BE2C (cell line): ENCODE results near the gene CCDC106.

Experiments used
- DNase-seq: peaks from one replicate; pipeline ENCODE4 v3.0.0-alpha.2; 2020
- H3K27me3 ChIP-seq: fragments of 250-450 bp; sonication (Bioruptor Pico); 2 replicates; pipeline ENCODE4 v1.5.1; 2020; ENCODE audit warnings: mild to moderate bottlenecking
- H3K36me3 ChIP-seq: fragments of 250-450 bp; sonication (Bioruptor Pico); 2 replicates; pipeline ENCODE4 v1.5.1; 2020; ENCODE audit warnings: mild to moderate bottlenecking
- H3K4me1 ChIP-seq: fragments of 250-450 bp; sonication (Bioruptor Pico); 2 replicates; pipeline ENCODE4 v1.5.1; 2020
- H3K4me3 ChIP-seq: 2 replicates; pipeline ENCODE4 v1.5.1; 2011; ENCODE audit warnings: low read depth, low read length
- H3K9me3 ChIP-seq: fragments of 250-450 bp; sonication (Bioruptor Pico); 2 replicates; pipeline ENCODE4 v1.5.1; 2020
- CTCF ChIP-seq: IDR thresholded peaks from 2 replicates; pipeline ENCODE4 v1.5.1; 2012; ENCODE audit warnings: mild to moderate bottlenecking, low read depth, low read length

The CCDC106 gene

GRCh38 chr19:55696301-55697068, 48.5 kb downstream of the CCDC106 start:
- no peaks in the 10 kb centered on the region for H3K9me3 ChIP-seq
- H3K36me3 ChIP-seq = peaks cover 35% of the 10 kb centered on the region
- TF ChIP-seq CTCF = no peak
- no peaks in the 10 kb centered on the region for H3K27me3 ChIP-seq
- H3K4me3 ChIP-seq = no peak overlapping the region
- no peaks in the 10 kb centered on the region for H3K4me1 ChIP-seq
- no peak for DNase-seq

- Histone ChIP-seq H3K9me3 (no peaks in the 10 kb centered on the region), H3K36me3 (peaks cover 32% of the 10 kb centered on the region), H3K27me3 (no peaks in the 10 kb centered on the region), H3K4me3 (no peak overlapping the region), H3K4me1 (no peaks in the 10 kb centered on the region)
- no peak for TF ChIP-seq CTCF
- DNase-seq = no peak
Observed at GRCh38 chr19:55697069-55697440, 49.0 kb downstream of the CCDC106 start.

GRCh38 chr19:55697698-55698097, 49.7 kb downstream of the CCDC106 start:
- Histone ChIP-seq H3K36me3 (peaks cover 31% of the 10 kb centered on the region), H3K4me3 (no peak overlapping the region), H3K27me3 (no peaks in the 10 kb centered on the region), H3K4me1 (no peaks in the 10 kb centered on the region), H3K9me3 (no peaks in the 10 kb centered on the region)
- no peak for TF ChIP-seq CTCF
- DNase-seq = no peak

- no peaks in the 10 kb centered on the region for H3K4me1 ChIP-seq
- DNase-seq = no peak
- H3K4me3 ChIP-seq = no peak overlapping the region
- no peaks in the 10 kb centered on the region for H3K27me3 ChIP-seq
- TF ChIP-seq CTCF = no peak
- no peaks in the 10 kb centered on the region for H3K9me3 ChIP-seq
- peaks cover 31% of the 10 kb centered on the region for H3K36me3 ChIP-seq
Observed at GRCh38 chr19:55698256-55698655, 50.2 kb downstream of the CCDC106 start.

GRCh38 chr19:55699221-55699620, 51.2 kb downstream of the CCDC106 start:
- no peak for TF ChIP-seq CTCF
- peaks cover 25% of the 10 kb centered on the region for H3K36me3 ChIP-seq
- H3K9me3 ChIP-seq = no peaks in the 10 kb centered on the region
- H3K27me3 ChIP-seq = no peaks in the 10 kb centered on the region
- no peak overlapping the region for H3K4me3 ChIP-seq
- no peaks in the 10 kb centered on the region for H3K4me1 ChIP-seq
- no peak for DNase-seq

GRCh38 chr19:55700813-55701212, 52.8 kb downstream of the CCDC106 start:
- no peak for TF ChIP-seq CTCF

More at GRCh38 chr19:55700813-55701212, 52.8 kb downstream of the CCDC106 start:
- DNase-seq = no peak
- H3K27me3 ChIP-seq = no peaks in the 10 kb centered on the region
- H3K4me1 ChIP-seq = no peaks in the 10 kb centered on the region
- H3K4me3 ChIP-seq = no peak overlapping the region
- peaks cover 14% of the 10 kb centered on the region for H3K36me3 ChIP-seq
- H3K9me3 ChIP-seq = no peaks in the 10 kb centered on the region
